Measurements from ENCODE around the gene DNAJC5.
A peak's percentile ranks its signal among the peaks of the same experiment; 100 is the strongest.

Gene DNAJC5

GRCh38 chr20:63966172-63966943 lies 71.4 kb downstream of the DNAJC5 start:
- no peak for DNase-seq
- Histone ChIP-seq H3K27ac (no peak overlapping the region), H3K36me3 (peaks cover 7 to 56% (median 42%) of the 10 kb centered on the region in 3 donors), H3K4me1 (peaks cover 0 to 23% (median 16%) of the 10 kb centered on the region in 4 donors), H3K27me3 (no peaks in the 10 kb centered on the region), H3K4me3 (no peak overlapping the region), H3K9me3 (no peaks in the 10 kb centered on the region)
- intact Hi-C loops (cut with DNase I; ENCODE audit: low total_unique reads) = no loop called here
- TF ChIP-seq CTCF (IDR thresholded peaks at IDR 0.05) = no peak

GRCh38 chr20:63966944-63967322 lies 72.0 kb downstream of the DNAJC5 start:
- TF ChIP-seq CTCF (IDR thresholded peaks at IDR 0.05) = no peak
- Histone ChIP-seq H3K36me3 (peaks cover 5 to 50% (median 36%) of the 10 kb centered on the region in 3 donors), H3K27ac (no peak overlapping the region), H3K4me1 (peaks cover 0 to 23% (median 16%) of the 10 kb centered on the region in 4 donors), H3K27me3 (no peaks in the 10 kb centered on the region), H3K4me3 (no peak overlapping the region), H3K9me3 (no peaks in the 10 kb centered on the region)
- intact Hi-C loops (cut with DNase I; ENCODE audit: low total_unique reads) = no loop called here
- peak in 1 of 2 donors; percentile 15 for DNase-seq

DNA sequence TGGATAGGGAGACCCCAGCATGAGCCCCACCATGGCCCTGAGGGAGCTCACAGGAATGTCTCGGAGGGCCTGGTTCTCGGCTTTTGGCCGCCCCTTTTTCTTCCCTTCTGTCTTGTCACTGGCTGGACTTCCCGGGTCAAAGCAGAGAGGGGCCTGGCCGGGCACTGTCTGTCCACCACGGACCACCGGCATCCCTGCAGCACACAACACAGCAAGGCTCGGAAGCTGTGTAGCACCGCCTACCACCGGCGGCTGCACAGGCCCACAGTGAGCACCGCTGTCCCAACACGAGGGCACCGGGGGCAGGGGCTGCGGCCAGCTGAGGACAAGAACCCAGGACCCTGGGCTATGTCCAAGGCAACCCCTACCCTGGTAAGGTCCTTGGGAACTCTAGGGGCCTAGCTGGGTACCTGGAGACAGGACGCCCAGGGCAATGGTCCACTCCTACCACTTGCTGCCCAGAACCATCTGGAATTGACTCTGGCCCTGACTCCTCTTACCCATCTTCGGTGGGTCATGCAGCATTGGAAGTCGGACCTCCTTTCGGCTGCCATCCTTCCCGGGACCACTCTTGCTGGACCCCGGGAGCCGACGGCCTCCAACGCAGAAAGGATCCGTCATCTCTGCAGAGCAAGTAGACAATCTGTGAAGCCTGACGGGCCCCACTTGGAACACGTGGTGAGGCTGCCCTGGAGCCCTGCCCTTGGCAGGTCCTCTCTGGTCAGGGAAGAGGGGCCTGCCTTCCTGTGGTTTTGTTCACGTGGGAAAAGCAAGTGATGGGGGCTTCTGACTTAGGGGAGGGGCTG lies 72.6 kb downstream of the DNAJC5 start:
- Histone ChIP-seq H3K4me1 (peaks cover 0 to 23% (median 16%) of the 10 kb centered on the region in 4 donors), H3K27ac (no peak overlapping the region), H3K36me3 (peaks cover 0 to 44% (median 30%) of the 10 kb centered on the region in 3 donors), H3K9me3 (no peaks in the 10 kb centered on the region), H3K27me3 (no peaks in the 10 kb centered on the region), H3K4me3 (no peak overlapping the region)
- DNase-seq = peak in 1 of 2 donors; percentile 17
- no peak for TF ChIP-seq CTCF (IDR thresholded peaks at IDR 0.05)
- intact Hi-C loops (cut with DNase I; ENCODE audit: low total_unique reads) = no loop called here

DNA sequence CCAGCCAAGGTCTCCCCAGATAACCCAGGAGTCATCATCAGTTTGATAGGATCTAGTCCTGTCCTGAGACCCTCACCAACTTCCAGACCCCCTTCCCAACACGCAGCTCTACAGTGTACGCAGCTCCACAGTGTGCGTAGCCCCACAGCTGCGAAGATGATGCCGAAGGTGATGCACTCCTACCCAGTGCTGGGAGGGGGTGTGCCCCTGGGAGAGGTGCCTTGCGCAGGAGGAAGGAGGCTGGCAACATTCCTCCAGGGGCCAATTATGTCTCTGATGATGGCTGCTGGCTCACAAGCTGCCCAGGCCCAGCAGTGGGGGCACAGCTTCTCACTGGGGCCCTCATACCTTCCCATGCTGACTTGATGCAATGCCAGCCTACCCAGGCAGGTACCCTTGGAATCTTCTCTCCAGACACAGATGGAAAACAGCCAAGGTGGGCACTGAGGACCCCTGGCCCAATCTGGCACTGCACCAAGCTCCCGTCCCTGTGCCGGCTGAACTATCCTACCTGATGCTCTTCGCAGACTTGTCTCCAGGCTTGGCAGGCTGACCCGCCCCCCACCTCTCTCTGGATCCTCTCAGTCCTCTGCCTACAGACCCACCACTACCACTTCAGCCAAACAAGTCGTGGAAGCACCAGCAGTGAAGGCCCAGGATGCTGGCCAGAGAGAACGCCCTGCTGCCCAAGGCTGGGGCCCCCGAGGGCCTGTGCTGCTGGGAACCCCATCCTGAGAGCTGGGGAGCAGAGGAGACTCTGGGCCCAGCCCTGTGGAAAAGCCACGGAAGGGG lies 73.4 kb downstream of the DNAJC5 start:
- Histone ChIP-seq H3K27me3 (no peaks in the 10 kb centered on the region), H3K27ac (peak overlapping the region; percentile 65 to 66), H3K4me1 (peaks cover 0 to 23% (median 16%) of the 10 kb centered on the region in 4 donors), H3K9me3 (no peaks in the 10 kb centered on the region), H3K36me3 (peaks cover 0 to 36% (median 24%) of the 10 kb centered on the region in 3 donors), H3K4me3 (peak overlapping the region; percentile 63 to 66)
- TF ChIP-seq CTCF (IDR thresholded peaks at IDR 0.05) = no peak
- peak in 1 of 2 donors; percentile 19 for DNase-seq
- intact Hi-C loops (cut with DNase I; ENCODE audit: low total_unique reads) = no loop called here

All from tibial artery (tissue), 4 donors.